HG03066 (cell line): ENCODE measurements around the gene ENO3.

Experiments
- ATAC-seq: cut with Tn5 transposase; IDR thresholded peaks from one replicate; pipeline ENCODE4 v1.9.1; 2021; ENCODE audit warnings: low read depth; ENCODE audit not compliant: unreplicated experiment

Gene ENO3

DNA sequence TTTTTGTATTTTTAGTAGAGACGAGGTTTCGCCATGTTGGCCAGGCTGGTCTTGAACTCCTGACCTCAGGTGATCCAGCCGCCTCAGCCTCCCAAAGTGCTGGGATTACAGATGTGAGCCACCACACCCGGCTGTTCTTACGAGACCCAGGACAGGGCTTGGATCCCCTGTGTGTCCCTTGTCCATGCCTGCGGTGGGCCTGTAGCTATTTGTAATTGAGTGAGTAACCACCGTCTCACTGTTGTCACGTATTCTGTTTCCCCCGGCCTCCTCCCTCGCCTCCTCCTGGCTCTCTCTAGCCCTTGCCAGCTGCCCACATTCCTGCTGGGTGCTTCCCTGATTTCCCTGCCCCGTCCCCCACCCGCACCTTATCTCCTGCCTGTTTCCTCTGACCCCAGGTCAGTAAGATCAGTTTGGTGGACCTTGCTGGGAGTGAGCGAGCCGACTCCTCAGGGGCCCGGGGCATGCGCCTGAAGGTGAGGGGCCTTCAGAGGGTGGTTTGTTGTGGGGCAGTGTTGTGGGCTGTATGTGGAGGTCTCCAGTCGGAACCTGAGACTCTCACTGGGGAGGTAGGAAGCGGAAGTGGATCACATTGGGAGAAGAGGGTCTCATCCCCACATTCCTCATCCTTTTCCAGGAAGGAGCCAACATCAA, 52.4 kb downstream of the ENO3 start:
- no peak for ATAC-seq
